Fibroblast of pulmonary artery (primary cell): ENCODE data around the gene OR52E6.

Source experiments
- DNase-seq: peaks from one replicate; pipeline ENCODE4 v3.0.0-alpha.2; 2010; ENCODE audit warnings: low read depth
- H3K4me3 ChIP-seq: replicated peaks from 2 replicates; pipeline ENCODE4 v1.5.1; 2011; ENCODE audit warnings: low read depth, mild to moderate bottlenecking, control low read depth, low read length, moderate library complexity
- TF ChIP-seq, protein P1 (sequence below): IDR thresholded peaks from 2 replicates; pipeline ENCODE4 v1.5.1; 2011; ENCODE audit warnings: mild to moderate bottlenecking, control low read depth, low read length, inconsistent platforms; ENCODE audit errors: missing control alignments

The OR52E6 gene

DNA sequence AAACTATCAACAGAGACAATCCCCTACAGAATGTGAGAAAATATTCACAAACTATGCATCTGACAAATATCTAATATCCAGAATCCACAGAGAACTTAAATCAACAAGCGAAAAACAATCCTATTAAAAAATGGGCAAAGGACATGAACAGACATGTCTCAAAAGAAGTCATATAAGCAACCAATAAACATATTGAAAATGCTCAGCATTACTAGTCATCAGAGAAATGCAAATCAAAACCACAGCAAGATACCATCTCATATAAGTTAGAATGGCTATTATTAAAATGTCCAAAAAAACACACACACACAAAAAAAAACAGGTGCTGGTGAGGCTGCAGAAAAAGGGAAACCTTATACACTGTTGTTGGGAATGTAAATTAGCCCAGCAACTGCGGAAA is 24.1 kb upstream of the OR52E6 start:
- DNase-seq = no peak
- TF ChIP-seq, protein P1, sequence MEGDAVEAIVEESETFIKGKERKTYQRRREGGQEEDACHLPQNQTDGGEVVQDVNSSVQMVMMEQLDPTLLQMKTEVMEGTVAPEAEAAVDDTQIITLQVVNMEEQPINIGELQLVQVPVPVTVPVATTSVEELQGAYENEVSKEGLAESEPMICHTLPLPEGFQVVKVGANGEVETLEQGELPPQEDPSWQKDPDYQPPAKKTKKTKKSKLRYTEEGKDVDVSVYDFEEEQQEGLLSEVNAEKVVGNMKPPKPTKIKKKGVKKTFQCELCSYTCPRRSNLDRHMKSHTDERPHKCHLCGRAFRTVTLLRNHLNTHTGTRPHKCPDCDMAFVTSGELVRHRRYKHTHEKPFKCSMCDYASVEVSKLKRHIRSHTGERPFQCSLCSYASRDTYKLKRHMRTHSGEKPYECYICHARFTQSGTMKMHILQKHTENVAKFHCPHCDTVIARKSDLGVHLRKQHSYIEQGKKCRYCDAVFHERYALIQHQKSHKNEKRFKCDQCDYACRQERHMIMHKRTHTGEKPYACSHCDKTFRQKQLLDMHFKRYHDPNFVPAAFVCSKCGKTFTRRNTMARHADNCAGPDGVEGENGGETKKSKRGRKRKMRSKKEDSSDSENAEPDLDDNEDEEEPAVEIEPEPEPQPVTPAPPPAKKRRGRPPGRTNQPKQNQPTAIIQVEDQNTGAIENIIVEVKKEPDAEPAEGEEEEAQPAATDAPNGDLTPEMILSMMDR = no peak
- no peak overlapping the region for H3K4me3 ChIP-seq

DNA sequence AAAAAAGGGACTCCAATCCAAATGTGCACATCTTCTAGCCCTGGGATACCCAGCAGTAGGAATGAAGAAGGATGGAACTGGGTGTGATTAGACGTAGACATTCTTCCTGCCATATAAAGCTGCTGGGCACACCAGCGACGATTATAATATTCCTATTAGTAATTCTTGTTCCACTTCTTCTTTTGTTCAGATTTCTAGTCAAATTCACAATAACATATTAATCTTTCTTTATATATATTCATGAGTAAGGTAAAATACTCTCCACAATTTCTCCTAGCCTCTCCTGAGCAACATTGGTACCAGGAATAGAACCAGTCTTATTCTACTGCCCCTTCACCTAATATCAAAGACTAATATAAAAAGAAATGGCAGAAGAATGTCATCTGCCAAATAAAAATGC is 15.9 kb upstream of the OR52E6 start, which contains the start of gene OR52E8:
Gene OR52E8, minus strand, starts transcription at position 101 of the 400 bp plus-strand sequence. Its CDS starts 0 bp downstream, at position 101.
- H3K4me3 ChIP-seq = no peak within 1 kb of the TSS
- no peak for DNase-seq
- TF ChIP-seq, protein P1 = no peak

DNA sequence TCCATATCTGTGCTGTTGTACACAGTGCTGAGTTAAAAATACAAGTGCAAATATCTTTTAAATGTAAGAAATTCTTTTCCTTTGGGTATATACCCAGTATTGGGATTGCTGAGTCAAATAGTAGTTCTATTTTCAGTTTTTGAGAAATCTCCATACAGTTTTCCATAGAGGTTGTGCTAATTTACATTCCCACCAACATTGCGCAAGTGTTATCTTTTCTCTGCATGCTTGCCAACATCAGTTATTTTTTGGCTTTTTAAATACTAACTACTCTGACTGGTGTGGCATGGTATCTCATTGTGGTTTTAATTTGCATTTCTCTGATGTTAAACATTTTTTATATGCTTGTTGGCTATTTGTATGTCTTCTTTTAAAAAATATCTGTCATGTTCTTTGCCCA is 9.3 kb upstream of the OR52E6 start:
- DNase-seq = no peak
- TF ChIP-seq, protein P1 = no peak
- no peak overlapping the region for H3K4me3 ChIP-seq

DNA sequence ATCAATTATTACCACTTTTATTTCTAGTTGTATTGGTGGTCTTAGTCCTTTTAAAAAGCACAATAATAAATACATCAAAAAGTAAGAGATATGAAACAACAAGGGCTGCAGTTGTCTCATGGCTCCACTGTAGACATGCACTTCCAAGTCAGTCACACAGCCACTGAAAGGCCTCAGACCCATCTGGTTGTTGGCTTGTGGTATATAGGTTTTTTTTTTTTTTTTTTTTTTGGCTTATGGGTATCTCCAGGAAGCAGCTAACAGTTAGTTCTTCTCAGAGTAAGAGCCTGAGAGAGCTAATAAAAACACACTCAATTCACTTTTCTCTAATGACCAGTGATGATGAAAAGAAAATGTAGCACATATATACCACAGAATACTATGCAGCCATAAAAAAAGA is 6.0 kb upstream of the OR52E6 start:
- TF ChIP-seq, protein P1 = no peak
- H3K4me3 ChIP-seq = no peak overlapping the region
- DNase-seq = no peak

DNA sequence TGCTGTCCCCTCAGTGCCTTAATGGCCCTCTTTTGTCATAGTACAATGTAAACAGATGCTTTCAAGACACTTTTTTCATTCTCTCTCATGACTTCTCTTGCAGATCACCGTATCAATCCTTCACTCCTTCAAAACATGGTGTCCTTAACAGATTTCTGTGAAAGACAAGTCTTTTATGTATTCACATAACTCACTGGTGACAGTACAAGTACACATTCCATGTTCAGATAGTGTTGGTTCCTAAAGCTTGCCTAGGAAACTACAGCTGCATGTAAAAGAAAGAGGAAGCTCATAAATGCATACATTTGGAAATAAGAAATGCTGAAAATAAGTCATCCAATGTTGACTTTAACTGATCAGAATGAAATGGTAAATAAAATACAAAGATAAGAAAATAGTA is 5.0 kb upstream of the OR52E6 start:
- no peak overlapping the region for H3K4me3 ChIP-seq
- TF ChIP-seq, protein P1 = no peak
- DNase-seq = no peak

DNA sequence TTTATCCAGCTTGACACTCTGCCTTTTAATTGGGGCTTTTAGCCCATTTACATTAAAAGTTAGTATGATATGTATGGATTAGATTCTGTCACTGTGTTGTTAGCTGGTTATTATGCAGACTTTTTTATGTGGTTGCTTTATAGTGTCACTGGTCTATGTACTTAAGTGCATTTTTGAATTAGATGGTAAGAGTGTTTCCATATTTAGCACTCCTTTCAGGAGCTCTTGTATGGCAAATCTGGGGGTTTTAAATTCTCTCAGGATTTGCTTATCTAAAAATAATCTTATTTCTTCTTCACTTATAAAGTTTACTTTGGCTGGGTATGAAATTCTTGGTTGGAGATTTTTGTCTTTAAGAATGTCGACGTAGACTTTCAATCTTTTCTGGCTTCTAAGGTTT is 4.0 kb downstream of the OR52E6 start:
- DNase-seq = no peak
- TF ChIP-seq, protein P1 = no peak
- H3K4me3 ChIP-seq = no peak overlapping the region

DNA sequence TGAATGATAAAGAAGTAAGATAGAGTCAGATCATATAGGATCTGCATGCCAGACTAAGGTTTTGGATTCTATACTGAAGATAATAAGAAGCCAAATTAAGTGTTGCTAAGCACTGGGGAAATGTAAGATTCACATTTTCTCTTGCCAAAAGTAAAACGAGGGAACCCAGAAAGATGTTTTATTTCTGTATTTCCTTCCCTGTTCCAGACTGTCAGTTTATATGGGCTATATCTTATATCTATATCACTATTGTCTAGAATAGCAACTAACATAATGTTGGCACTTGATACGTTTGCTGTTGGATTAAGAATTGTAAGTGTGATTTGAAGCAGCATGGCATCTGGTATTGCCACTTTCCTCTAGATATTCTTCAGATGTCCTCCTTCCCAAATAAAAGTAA is 8.3 kb downstream of the OR52E6 start:
- no peak overlapping the region for H3K4me3 ChIP-seq
- no peak for DNase-seq
- TF ChIP-seq, protein P1 = no peak
